Skeletal muscle satellite cell (primary cell): ENCODE results near the gene FSCN2.
A peak's percentile ranks its signal among the peaks of the same experiment; 100 is the strongest.

Experiments
- H3K27me3 ChIP-seq: 2 replicates; pipeline ENCODE4 v1.7.0; 2013; ENCODE audit warnings: low read length; ENCODE audit not compliant: control insufficient read depth, insufficient read depth
- H3K36me3 ChIP-seq: 2 replicates; pipeline ENCODE4 v1.7.0; 2013; ENCODE audit warnings: mild to moderate bottlenecking, control low read depth, low read length; ENCODE audit not compliant: insufficient read depth
- H3K4me1 ChIP-seq: 2 replicates; pipeline ENCODE4 v1.7.0; 2013; ENCODE audit warnings: low read length; ENCODE audit not compliant: control insufficient read depth, insufficient read depth
- H3K4me2 ChIP-seq: 2 replicates; pipeline ENCODE4 v1.7.0; 2013; ENCODE audit warnings: mild to moderate bottlenecking, low read length
- H3K4me3 ChIP-seq: 2 replicates; pipeline ENCODE4 v1.7.0; 2013; ENCODE audit warnings: low read length
- H3K9ac ChIP-seq: 2 replicates; pipeline ENCODE4 v1.7.0; 2013; ENCODE audit warnings: mild to moderate bottlenecking, low read depth, low read length, moderate library complexity
- H3K9me3 ChIP-seq: replicated peaks from 2 replicates; pipeline ENCODE4 v1.7.0; 2013; ENCODE audit warnings: mild to moderate bottlenecking, control low read depth, low read length

The FSCN2 gene

GRCh38 chr17:81573794-81574642 lies 45.8 kb downstream of the FSCN2 start:
- Histone ChIP-seq H3K9ac (no peak overlapping the region), H3K4me3 (no peak overlapping the region), H3K36me3 (peaks cover 66% of the 10 kb centered on the region), H3K27me3 (no peaks in the 10 kb centered on the region), H3K9me3 (no peaks in the 10 kb centered on the region), H3K4me1 (peaks cover 35% of the 10 kb centered on the region), H3K4me2 (no peak overlapping the region)

GRCh38 chr17:81574643-81574956 lies 46.4 kb downstream of the FSCN2 start:
- no peak overlapping the region for H3K9ac ChIP-seq
- H3K36me3 ChIP-seq, result peaks cover 60% of the 10 kb centered on the region
- H3K9me3 ChIP-seq, result no peaks in the 10 kb centered on the region
- no peak overlapping the region for H3K4me2 ChIP-seq
- no peak overlapping the region for H3K4me3 ChIP-seq
- peaks cover 39% of the 10 kb centered on the region for H3K4me1 ChIP-seq
- no peaks in the 10 kb centered on the region for H3K27me3 ChIP-seq

- H3K4me3 ChIP-seq, result peak overlapping the region; percentile 3
- no peak overlapping the region for H3K9ac ChIP-seq
- no peaks in the 10 kb centered on the region for H3K9me3 ChIP-seq
- peak overlapping the region; percentile 60 for H3K4me2 ChIP-seq
- H3K27me3 ChIP-seq, result no peaks in the 10 kb centered on the region
- H3K4me1 ChIP-seq, result peaks cover 47% of the 10 kb centered on the region
- peaks cover 50% of the 10 kb centered on the region for H3K36me3 ChIP-seq
Measured at GRCh38 chr17:81575836-81576235, 47.7 kb downstream of the FSCN2 start.

GRCh38 chr17:81576621-81577277 lies 48.6 kb downstream of the FSCN2 start:
- Histone ChIP-seq H3K36me3 (peaks cover 47% of the 10 kb centered on the region), H3K4me3 (peak overlapping the region; percentile 10), H3K4me1 (peaks cover 50% of the 10 kb centered on the region), H3K27me3 (no peaks in the 10 kb centered on the region), H3K4me2 (peak overlapping the region; percentile 60), H3K9me3 (no peaks in the 10 kb centered on the region), H3K9ac (peak overlapping the region; percentile 30)

- H3K27me3 ChIP-seq, result no peaks in the 10 kb centered on the region
- H3K36me3 ChIP-seq, result peaks cover 49% of the 10 kb centered on the region
- peak overlapping the region; percentile 30 for H3K9ac ChIP-seq
- H3K9me3 ChIP-seq, result no peaks in the 10 kb centered on the region
- peaks cover 57% of the 10 kb centered on the region for H3K4me1 ChIP-seq
- peak overlapping the region; percentile 10 for H3K4me3 ChIP-seq
- H3K4me2 ChIP-seq, result peak overlapping the region; percentile 41
Measured at GRCh38 chr17:81577278-81578000, 49.3 kb downstream of the FSCN2 start.

GRCh38 chr17:81578038-81578441 lies 49.9 kb downstream of the FSCN2 start:
- H3K9me3 ChIP-seq, result no peaks in the 10 kb centered on the region
- H3K4me3 ChIP-seq, result no peak overlapping the region
- H3K4me2 ChIP-seq, result peak overlapping the region; percentile 41
- H3K9ac ChIP-seq, result no peak overlapping the region
- H3K4me1 ChIP-seq, result peaks cover 63% of the 10 kb centered on the region
- H3K36me3 ChIP-seq, result peaks cover 48% of the 10 kb centered on the region
- H3K27me3 ChIP-seq, result no peaks in the 10 kb centered on the region

- Histone ChIP-seq H3K27me3 (no peaks in the 10 kb centered on the region), H3K4me2 (no peak overlapping the region), H3K36me3 (peaks cover 49% of the 10 kb centered on the region), H3K9me3 (no peaks in the 10 kb centered on the region), H3K9ac (no peak overlapping the region), H3K4me3 (no peak overlapping the region), H3K4me1 (peaks cover 67% of the 10 kb centered on the region)
Measured at GRCh38 chr17:81578561-81579225, 50.5 kb downstream of the FSCN2 start.

- Histone ChIP-seq H3K9me3 (no peaks in the 10 kb centered on the region), H3K27me3 (no peaks in the 10 kb centered on the region), H3K9ac (no peak overlapping the region), H3K4me3 (no peak overlapping the region), H3K4me2 (no peak overlapping the region), H3K36me3 (peaks cover 50% of the 10 kb centered on the region), H3K4me1 (peaks cover 70% of the 10 kb centered on the region)
Measured at GRCh38 chr17:81579298-81579697, 51.1 kb downstream of the FSCN2 start.

GRCh38 chr17:81579821-81580321 lies 51.7 kb downstream of the FSCN2 start:
- Histone ChIP-seq H3K4me2 (no peak overlapping the region), H3K9me3 (no peaks in the 10 kb centered on the region), H3K27me3 (no peaks in the 10 kb centered on the region), H3K9ac (no peak overlapping the region), H3K36me3 (peaks cover 48% of the 10 kb centered on the region), H3K4me1 (peaks cover 70% of the 10 kb centered on the region), H3K4me3 (no peak overlapping the region)

- Histone ChIP-seq H3K4me1 (peaks cover 68% of the 10 kb centered on the region), H3K27me3 (no peaks in the 10 kb centered on the region), H3K9ac (no peak overlapping the region), H3K4me3 (no peak overlapping the region), H3K9me3 (no peaks in the 10 kb centered on the region), H3K4me2 (no peak overlapping the region), H3K36me3 (peaks cover 51% of the 10 kb centered on the region)
Measured at GRCh38 chr17:81580481-81580880, 52.3 kb downstream of the FSCN2 start.

- Histone ChIP-seq H3K4me2 (no peak overlapping the region), H3K4me3 (no peak overlapping the region), H3K27me3 (no peaks in the 10 kb centered on the region), H3K9me3 (no peaks in the 10 kb centered on the region), H3K4me1 (peaks cover 56% of the 10 kb centered on the region), H3K9ac (no peak overlapping the region), H3K36me3 (peaks cover 58% of the 10 kb centered on the region)
Measured at GRCh38 chr17:81581758-81582157, 53.6 kb downstream of the FSCN2 start.
